Mesothelial cell of epicardium (in vitro differentiated cells): ENCODE data around the gene FAXDC2. TPM values are rescaled to one million over a fixed set of nuclear protein-coding genes. Genes with fewer than 3 reads are reported as not detected.

Experiments used
- DNase-seq, 2 experiments: peaks; one replicate each; pipeline ENCODE4 v3.0.0; 2021; ENCODE audit warnings: low spot score in 2 of 2; ENCODE audit not compliant: unreplicated experiment in 2 of 2
- H3K27ac Mint-ChIP-seq: 2 replicates; pipeline ENCODE4 v1.8.0; 2021; ENCODE audit warnings: mixed read lengths
- H3K27me3 Mint-ChIP-seq: 2 replicates; pipeline ENCODE4 v1.8.0; 2021; ENCODE audit warnings: low read depth, mixed read lengths
- H3K36me3 Mint-ChIP-seq: 2 replicates; pipeline ENCODE4 v1.8.0; 2021; ENCODE audit warnings: mixed read lengths
- H3K4me1 Mint-ChIP-seq: 2 replicates; pipeline ENCODE4 v1.8.0; 2021; ENCODE audit warnings: mixed read lengths
- H3K4me3 Mint-ChIP-seq: 2 replicates; pipeline ENCODE4 v1.8.0; 2021; ENCODE audit warnings: mild to moderate bottlenecking, moderate library complexity, mixed read lengths
- H3K9me3 Mint-ChIP-seq: 2 replicates; pipeline ENCODE4 v1.8.0; 2021; ENCODE audit warnings: mixed read lengths
- total RNA-seq: library from RNA; stranded (reverse); gene quantifications from 3 replicates; pipeline ENCODE4 v1.2.1, GENCODE V29; 2021
- TF ChIP-seq, protein P1 (sequence below): fragments of 200-600 bp; sonication (generic); IDR thresholded peaks from one replicate; pipeline ENCODE4 v1.5.0; 2021; ENCODE audit warnings: antibody characterized with exemption; ENCODE audit not compliant: unreplicated experiment

Gene FAXDC2
- total RNA-seq, 1 donor from 2014 or later: 30.6 TPM

- Mint-ChIP-seq H3K27me3 (no peaks in the 10 kb centered on the region), H3K4me1 (peaks cover under 1% of the 10 kb centered on the region), H3K27ac (peak overlapping the region; percentile 75), H3K9me3 (no peaks in the 10 kb centered on the region), H3K4me3 (no peak overlapping the region), H3K36me3 (peaks cover 42% of the 10 kb centered on the region)
- DNase-seq: peak in 1 of 2 experiments; percentile 54
- TF ChIP-seq, protein P1, sequence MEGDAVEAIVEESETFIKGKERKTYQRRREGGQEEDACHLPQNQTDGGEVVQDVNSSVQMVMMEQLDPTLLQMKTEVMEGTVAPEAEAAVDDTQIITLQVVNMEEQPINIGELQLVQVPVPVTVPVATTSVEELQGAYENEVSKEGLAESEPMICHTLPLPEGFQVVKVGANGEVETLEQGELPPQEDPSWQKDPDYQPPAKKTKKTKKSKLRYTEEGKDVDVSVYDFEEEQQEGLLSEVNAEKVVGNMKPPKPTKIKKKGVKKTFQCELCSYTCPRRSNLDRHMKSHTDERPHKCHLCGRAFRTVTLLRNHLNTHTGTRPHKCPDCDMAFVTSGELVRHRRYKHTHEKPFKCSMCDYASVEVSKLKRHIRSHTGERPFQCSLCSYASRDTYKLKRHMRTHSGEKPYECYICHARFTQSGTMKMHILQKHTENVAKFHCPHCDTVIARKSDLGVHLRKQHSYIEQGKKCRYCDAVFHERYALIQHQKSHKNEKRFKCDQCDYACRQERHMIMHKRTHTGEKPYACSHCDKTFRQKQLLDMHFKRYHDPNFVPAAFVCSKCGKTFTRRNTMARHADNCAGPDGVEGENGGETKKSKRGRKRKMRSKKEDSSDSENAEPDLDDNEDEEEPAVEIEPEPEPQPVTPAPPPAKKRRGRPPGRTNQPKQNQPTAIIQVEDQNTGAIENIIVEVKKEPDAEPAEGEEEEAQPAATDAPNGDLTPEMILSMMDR: peak; percentile 74
These were observed 38.5 kb downstream of the FAXDC2 start for GRCh38 chr5:154811653-154812465.

DNA sequence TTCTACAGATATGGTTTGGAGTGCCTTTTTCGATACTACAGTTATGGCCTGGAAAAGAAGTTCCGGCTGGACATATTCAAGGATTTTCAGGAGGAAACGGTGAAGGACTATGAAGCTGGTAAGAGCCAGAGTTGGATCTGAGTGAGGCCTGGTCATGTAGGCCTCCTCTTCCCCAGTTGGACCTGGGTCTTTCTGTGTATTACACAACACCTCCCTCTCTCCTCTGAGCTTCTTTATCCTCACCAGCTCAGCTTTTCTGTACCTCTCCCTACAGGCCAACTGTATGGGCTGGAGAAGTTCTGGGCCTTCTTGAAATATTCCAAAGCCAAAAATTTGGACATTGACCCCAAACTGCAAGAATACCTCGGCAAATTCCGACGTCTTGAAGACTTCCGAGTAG, 39.2 kb downstream of the FAXDC2 start:
- Mint-ChIP-seq H3K36me3 (peaks cover 37% of the 10 kb centered on the region), H3K9me3 (no peaks in the 10 kb centered on the region), H3K4me3 (no peak overlapping the region), H3K4me1 (no peaks in the 10 kb centered on the region), H3K27ac (no peak overlapping the region), H3K27me3 (no peaks in the 10 kb centered on the region)
- no peak for DNase-seq
- TF ChIP-seq, protein P1: no peak

- Mint-ChIP-seq H3K27me3 (no peaks in the 10 kb centered on the region), H3K27ac (no peak overlapping the region), H3K9me3 (no peaks in the 10 kb centered on the region), H3K4me3 (no peak overlapping the region), H3K4me1 (no peaks in the 10 kb centered on the region), H3K36me3 (peaks cover 43% of the 10 kb centered on the region)
- TF ChIP-seq, protein P1: no peak
- no peak for DNase-seq
These were observed 44.2 kb downstream of the FAXDC2 start for GRCh38 chr5:154806176-154806575.

DNA sequence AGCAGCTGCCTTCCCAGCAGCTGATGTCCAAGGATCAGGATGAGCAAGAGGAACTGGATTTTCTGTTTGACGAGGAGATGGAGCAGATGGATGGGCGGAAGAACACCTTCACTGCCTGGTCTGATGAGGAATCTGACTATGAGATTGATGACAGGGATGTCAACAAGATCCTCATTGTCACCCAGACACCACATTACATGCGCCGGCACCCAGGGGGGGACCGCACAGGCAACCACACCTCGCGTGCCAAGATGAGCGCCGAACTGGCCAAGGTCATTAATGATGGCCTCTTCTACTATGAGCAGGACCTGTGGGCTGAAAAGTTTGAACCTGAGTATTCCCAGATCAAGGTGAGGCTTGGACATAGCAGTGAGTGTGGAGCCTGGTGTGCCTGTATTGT, 48.4 kb downstream of the FAXDC2 start:
- no peaks in the 10 kb centered on the region for H3K4me1 Mint-ChIP-seq
- DNase-seq: no peak
- H3K36me3 Mint-ChIP-seq: peaks cover 51% of the 10 kb centered on the region
- H3K9me3 Mint-ChIP-seq: no peaks in the 10 kb centered on the region
- no peak overlapping the region for H3K27ac Mint-ChIP-seq
- H3K4me3 Mint-ChIP-seq: no peak overlapping the region
- TF ChIP-seq, protein P1: no peak
- H3K27me3 Mint-ChIP-seq: no peaks in the 10 kb centered on the region

- Mint-ChIP-seq H3K27ac (no peak overlapping the region), H3K36me3 (peaks cover 57% of the 10 kb centered on the region), H3K4me3 (no peak overlapping the region)
These were observed 49.3 kb downstream of the FAXDC2 start for GRCh38 chr5:154801083-154801482.

More at GRCh38 chr5:154801083-154801482, 49.3 kb downstream of the FAXDC2 start:
- DNase-seq: no peak
- H3K27me3 Mint-ChIP-seq: no peaks in the 10 kb centered on the region
- TF ChIP-seq, protein P1: no peak
- no peaks in the 10 kb centered on the region for H3K9me3 Mint-ChIP-seq
- no peaks in the 10 kb centered on the region for H3K4me1 Mint-ChIP-seq
